GM12878 (cell line): Measurements from ENCODE around the gene PUS10. TPM values are rescaled to one million over a fixed set of nuclear protein-coding genes. Genes with fewer than 3 reads are reported as not detected.
A peak's percentile ranks its signal among the peaks of the same experiment; 100 is the strongest.

Experiments used
- ATAC-seq: fragments of 200-7000 bp; cut with Tn5 transposase; 3 replicates; pipeline ENCODE4 v1.9.1; 2020; ENCODE audit warnings: mild to moderate bottlenecking, moderate library complexity
- BruUV-seq: library from RNA; stranded (reverse); fragments of 400-500 nt; replicated peaks from 2 replicates; lab custom pipeline; 2021; lab: Mats Ljungman, UMichigan
- CTCF ChIA-PET: fragments of 300-600 bp; sonication (Branson Sonifier 250); formaldehyde crosslinking; extraction: SDS; loops from one replicate; lab custom pipeline; 2021; ENCODE audit warnings: inconsistent platforms; lab: Yijun Ruan, JAX
- POLR2A ChIA-PET: fragments of 350-600 bp; formaldehyde crosslinking; extraction: SDS; loops from one replicate; lab custom pipeline; 2021; ENCODE audit warnings: inconsistent platforms; lab: Charles Lee
- RAD21 ChIA-PET: fragments of 300-600 bp; sonication (Branson Sonifier 250); formaldehyde crosslinking; loops from one replicate; lab custom pipeline; 2023; ENCODE audit warnings: antibody characterized with exemption; ENCODE audit not compliant: unreplicated experiment; lab: Charles Lee
- SMC1A ChIA-PET: fragments of 300-600 bp; sonication (Branson Sonifier 250); formaldehyde crosslinking; loops from one replicate; lab custom pipeline; 2023; ENCODE audit not compliant: unreplicated experiment, uncharacterized antibody; lab: Charles Lee
- DNase-seq: peaks from one replicate; pipeline ENCODE4 v3.0.0-alpha.2; 2011; ENCODE audit warnings: low read depth, low spot score
- FAIRE-seq: peaks from 3 replicates; lab custom pipeline; 2011; peaks lifted over from hg19 to GRCh38; lab: Jason Lieb, UNC
- H2AFZ ChIP-seq: 2 replicates; pipeline ENCODE4 v1.6.0; 2011; ENCODE audit warnings: low read depth, low read length, control low read depth; ENCODE audit not compliant: control insufficient read depth
- H3K27ac ChIP-seq: 2 replicates; pipeline ENCODE4 v1.5.1; 2011; ENCODE audit warnings: control low read depth; ENCODE audit not compliant: control insufficient read depth, insufficient read depth
- H3K27me3 ChIP-seq, 2 experiments: replicated peaks in 1 of 2; 2 replicates each; pipeline versions ENCODE4 v1.6.0 to v1.6.1; 2011; ENCODE audit warnings: low read length in 1 of 2; ENCODE audit not compliant: control insufficient read depth in 2 of 2, insufficient read depth in 2 of 2
- H3K36me3 ChIP-seq, 2 experiments: 2 replicates each; pipeline ENCODE4 v1.5.1; 2011; ENCODE audit warnings: low read length in 1 of 2; ENCODE audit not compliant: control insufficient read depth in 2 of 2, insufficient read depth in 2 of 2
- H3K4me1 ChIP-seq: 2 replicates; pipeline ENCODE4 v1.6.1; 2011; ENCODE audit warnings: mild to moderate bottlenecking, low read length, moderate library complexity, mixed read lengths; ENCODE audit not compliant: control insufficient read depth, insufficient read depth
- H3K4me2 ChIP-seq: 2 replicates; pipeline ENCODE4 v1.6.0; 2011; ENCODE audit warnings: control low read depth; ENCODE audit not compliant: control insufficient read depth, insufficient read depth
- H3K4me3 ChIP-seq: fragments of 200-600 bp; sonication (generic); 2 replicates; pipeline ENCODE4 v1.5.1; 2016
- H3K79me2 ChIP-seq: 2 replicates; pipeline ENCODE4 v1.6.0; 2011; ENCODE audit warnings: low read length; ENCODE audit not compliant: control insufficient read depth, insufficient read depth
- H3K9ac ChIP-seq: 2 replicates; pipeline ENCODE4 v1.8.0; 2011; ENCODE audit warnings: low read length, control low read depth, mixed read lengths; ENCODE audit not compliant: control insufficient read depth, insufficient read depth
- H3K9me3 ChIP-seq: replicated peaks from 3 replicates; pipeline ENCODE4 v1.5.1; 2011; ENCODE audit warnings: mild to moderate bottlenecking, low read length; ENCODE audit not compliant: control insufficient read depth, insufficient read depth
- H4K20me1 ChIP-seq: 2 replicates; pipeline ENCODE4 v1.6.0; 2011; ENCODE audit not compliant: control insufficient read depth, insufficient read depth
- BCL11A ChIP-seq: IDR thresholded peaks from 2 replicates; pipeline ENCODE4 v1.6.1; 2011; ENCODE audit warnings: low read depth, low read length
- BMI1 ChIP-seq: fragments of 450-650 bp; IDR thresholded peaks from 2 replicates; pipeline ENCODE4 v1.6.1; 2016; ENCODE audit warnings: mild to moderate bottlenecking, moderate library complexity, borderline replicate concordance
- CUX1 ChIP-seq: IDR thresholded peaks from 2 replicates; pipeline ENCODE4 v1.6.1; 2012; ENCODE audit warnings: improper control_type of control experiment, low read depth, low read length; ENCODE audit not compliant: insufficient replicate concordance
- EED ChIP-seq: sonication (generic); IDR thresholded peaks from 2 replicates; pipeline ENCODE4 v1.6.1; 2016; ENCODE audit warnings: antibody characterized with exemption, low read depth
- IRF3 ChIP-seq: fragments of 450-650 bp; IDR thresholded peaks from 2 replicates; pipeline ENCODE4 v1.6.1; 2014; ENCODE audit warnings: mild to moderate bottlenecking
- NR2C1 ChIP-seq: fragments of 450-650 bp; IDR thresholded peaks from 2 replicates; pipeline ENCODE4 v1.6.1; 2017; ENCODE audit warnings: antibody characterized with exemption, mild to moderate bottlenecking, moderate library complexity
- PKNOX1 ChIP-seq: fragments of 450-650 bp; IDR thresholded peaks from 2 replicates; pipeline ENCODE4 v1.6.1; 2016; ENCODE audit warnings: mild to moderate bottlenecking
- YY1 ChIP-seq: IDR thresholded peaks from 2 replicates; pipeline ENCODE4 v1.6.1; 2011; ENCODE audit warnings: low read depth, mild to moderate bottlenecking, low read length
- ZNF384 ChIP-seq: IDR thresholded peaks from 2 replicates; pipeline ENCODE4 v1.6.1; 2012; ENCODE audit warnings: low read depth, mild to moderate bottlenecking, low read length, improper control_type of control experiment, borderline replicate concordance
- WGBS: methylation state at CpG from one replicate; pipeline ENCODE4 v1.1.6; 2016; ENCODE audit warnings: low lambda C conversion rate; ENCODE audit not compliant: insufficient replicate concordance, insufficient coverage; ENCODE audit errors: missing lambda C conversion rate; 5-methylcytosine and 5-hydroxymethylcytosine counted together
- in situ Hi-C: fragments of 300-500 bp; cut with MboI; formaldehyde crosslinking; loops from 9 replicates; pipeline ENCODE4 v1.14.3; 2018; ENCODE audit warnings: mixed read lengths
- intact Hi-C: fragments of 100-400 bp; cut with micrococcal nuclease; formaldehyde crosslinking; loops from one replicate; pipeline ENCODE4 v1.14.2; 2022; ENCODE audit not compliant: unreplicated experiment
- polyA plus RNA-seq, 11 experiments: library from polyadenylated mRNA; depleted of rRNA in 4 of 11; unstranded in 6 of 11; stranded (reverse) in 5 of 11; fragments of >200 nt; fragmentation: Nextera tagmentation in 4 of 11; fragmentation: Illumina TruSeq in 1 of 11; extraction: Ambion mirVana in 4 of 11; extraction: Trizol in 1 of 11; gene quantifications; 1 replicate in 1 of 11; 2 replicates in 10 of 11; pipeline versions ENCODE4 v1.2.1 to v1.2.3, GENCODE V29; 2011 to 2016; ENCODE audit warnings: inconsistent platforms in 2 of 11, missing spikeins in 2 of 11, low read depth in 1 of 11
- total RNA-seq, 4 experiments: library from RNA; depleted of rRNA in 3 of 4; stranded (reverse); fragments of >200 nt in 3 of 4; fragmentation: Illumina TruSeq in 1 of 4; extraction: Trizol in 1 of 4; gene quantifications; 2 replicates each; pipeline versions ENCODE4 v1.2.1 to v1.2.3, GENCODE V29; 2013 to 2021

Gene PUS10
- total and polyA plus RNA-seq, 10 of the 15 experiments (the other 5 are each of a cell fraction or from before 2014, with no cell fraction given): 9.1 to 17.0 (median 13.0) TPM

- H3K9ac ChIP-seq: peak within 1 kb of the TSS; percentile 79
- peak within 1 kb of the TSS; percentile 46 for H3K27ac ChIP-seq
- ChIA-PET RAD21 (interaction anchor here (1.0 to 1.3 kb wide), 2 partner anchors 67 to 112 kb away, joined by 3 read pairs; no protein-coding TSS in a partner anchor), SMC1A (interaction anchor here (0.6 to 1.3 kb wide), 4 partner anchors 7 to 252 kb away, joined by 3 to 4 read pairs (median 4); no protein-coding TSS in a partner anchor), CTCF (interaction anchor here (0.6 to 1.5 kb wide), 3 partner anchors 16 to 197 kb away, joined by 3 to 4 read pairs (median 4); no protein-coding TSS in a partner anchor), POLR2A (interaction anchor here (0.5 to 1.1 kb wide), 5 partner anchors 10 to 112 kb away, joined by 3 to 4 read pairs (median 3); no protein-coding TSS in a partner anchor)
- WGBS: 1% methylated on average over 65 of the region's 112 CpGs
- H3K9me3 ChIP-seq: no peaks in the 10 kb centered on the region
- peak; percentile 34 for DNase-seq
- peaks cover 0 to 1% of the 10 kb centered on the region in 2 experiments; a peak in 2 of 4 replicates for H3K36me3 ChIP-seq
- H3K79me2 ChIP-seq: peaks cover 5% of the 10 kb centered on the region
- peak within 1 kb of the TSS; percentile 84 for H3K4me2 ChIP-seq
- peak within 1 kb of the TSS; percentile 88 for H3K4me3 ChIP-seq
- in situ Hi-C loops: no loop called here
- no TSS peak for BruUV-seq
- FAIRE-seq: no peak
- intact Hi-C loops: loop anchor here (5.0 kb wide), 1 partner anchor 49 kb away; the partner anchor contains the start of genes PEX13 and PUS10
- H3K27me3 ChIP-seq: no peaks in the 10 kb centered on the region
- peak; percentile 99 for ATAC-seq
- H3K4me1 ChIP-seq: no peaks in the 10 kb centered on the region
- H2AFZ ChIP-seq: peak within 1 kb of the TSS; percentile 73
- no peaks in the 10 kb centered on the region for H4K20me1 ChIP-seq
- TF ChIP-seq BMI1 (no peak), BCL11A (no peak), IRF3 (peak; percentile 75), NR2C1 (peak; percentile 5; the same call in 1 of the 2 replicates), PKNOX1 (no peak), YY1 (peak; percentile 6; the same call in 1 of the 2 replicates), ZNF384 (no peak), EED (no peak), CUX1 (no peak)
These were observed 48.0 kb upstream of the PUS10 start, which contains the start of gene SANBR for GRCh38 chr2:61065714-61066709. TSS of gene SANBR (plus strand) at chr2:61065871. CDS start at chr2:61070351, 4,480 bp downstream.
